HEK293 (cell line): ENCODE results near the gene AGAP5.

Source experiments
- CTCF ChIP-seq: fragments of 450-650 bp; formaldehyde crosslinking; IDR thresholded peaks from 2 replicates; pipeline ENCODE4 v1.5.1; 2016; ENCODE audit warnings: missing biosample characterization, missing genetic modification characterization
- MZF1 ChIP-seq: fragments of 450-650 bp; formaldehyde crosslinking; IDR thresholded peaks from 2 replicates; pipeline ENCODE4 v1.5.1; 2017; ENCODE audit warnings: missing biosample characterization, missing genetic modification characterization, borderline replicate concordance
- PRDM6 ChIP-seq: fragments of 450-650 bp; formaldehyde crosslinking; IDR thresholded peaks from 2 replicates; pipeline ENCODE4 v1.5.1; 2017; ENCODE audit warnings: missing biosample characterization, missing genetic modification characterization
- REST ChIP-seq: fragments of 450-650 bp; formaldehyde crosslinking; IDR thresholded peaks from 2 replicates; pipeline ENCODE4 v1.5.1; 2016; ENCODE audit warnings: missing biosample characterization, missing genetic modification characterization
- SP2 ChIP-seq: fragments of 450-650 bp; formaldehyde crosslinking; IDR thresholded peaks from 2 replicates; pipeline ENCODE4 v1.5.1; 2016; ENCODE audit warnings: missing biosample characterization, missing genetic modification characterization
- ZNF18 ChIP-seq: fragments of 450-650 bp; formaldehyde crosslinking; IDR thresholded peaks from 2 replicates; pipeline ENCODE4 v1.5.1; 2016; ENCODE audit warnings: missing biosample characterization, missing genetic modification characterization
- ZNF223 ChIP-seq: fragments of 450-650 bp; formaldehyde crosslinking; IDR thresholded peaks from 2 replicates; pipeline ENCODE4 v1.5.1; 2016; ENCODE audit warnings: missing biosample characterization, missing genetic modification characterization
- ZNF24 ChIP-seq: fragments of 450-650 bp; formaldehyde crosslinking; IDR thresholded peaks from 2 replicates; pipeline ENCODE4 v1.5.1; 2016; ENCODE audit warnings: missing biosample characterization, missing genetic modification characterization
- ZNF398 ChIP-seq: fragments of 450-650 bp; formaldehyde crosslinking; IDR thresholded peaks from 2 replicates; pipeline ENCODE4 v1.5.1; 2017; ENCODE audit warnings: missing biosample characterization, missing genetic modification characterization
- ZNF792 ChIP-seq: fragments of 450-650 bp; formaldehyde crosslinking; IDR thresholded peaks from 2 replicates; pipeline ENCODE4 v1.5.1; 2016; ENCODE audit warnings: missing biosample characterization, missing genetic modification characterization
- ZSCAN30 ChIP-seq: fragments of 450-650 bp; IDR thresholded peaks from 2 replicates; pipeline ENCODE4 v1.5.1; 2018; ENCODE audit warnings: missing biosample characterization, mild to moderate bottlenecking, missing genetic modification characterization, moderate library complexity

- no peak for TF ChIP-seq CTCF (tag by site-specific recombination)
- TF ChIP-seq ZNF24 = no peak
- TF ChIP-seq ZNF398 = no peak
- TF ChIP-seq ZNF18 (tag by site-specific recombination) = no peak
- no peak for TF ChIP-seq ZNF792
- TF ChIP-seq PRDM6 (tag by site-specific recombination) = no peak
- no peak for TF ChIP-seq ZSCAN30 (tag by site-specific recombination)
- no peak for TF ChIP-seq MZF1 (tag by site-specific recombination)
- TF ChIP-seq REST (tag by site-specific recombination) = no peak
- no peak for TF ChIP-seq SP2 (tag by site-specific recombination)
- no peak for TF ChIP-seq ZNF223 (tag by site-specific recombination)
These were observed 42.0 kb downstream of the AGAP5 start, which contains the start of gene SYNPO2L for GRCh38 chr10:73655990-73656298.
